Activated CD4-positive, alpha-beta memory T cell treated with anti-CD3 and anti-CD28 coated beads for 36 hours (primary cell): ENCODE data around the gene TNN. TPM values are rescaled to one million over a fixed set of nuclear protein-coding genes. Genes with fewer than 3 reads are reported as not detected.

ENCODE experiments used
- CTCF ChIA-PET: fragments of 350-600 bp; sonication (Branson Sonifier 250); formaldehyde crosslinking; loops from one replicate; lab custom pipeline; 2021; ENCODE audit warnings: antibody characterized with exemption, inconsistent platforms; lab: Charles Lee
- POLR2A ChIA-PET: fragments of 350-600 bp; sonication (Branson Sonifier 250); formaldehyde crosslinking; loops from one replicate; lab custom pipeline; 2021; ENCODE audit warnings: antibody characterized with exemption; lab: Charles Lee
- DNase-seq: peaks from one replicate; pipeline ENCODE4 v3.0.0-alpha.2; 2020
- H3K27ac Mint-ChIP-seq: one replicate; pipeline ENCODE4 v1.8.0; 2021; ENCODE audit warnings: mixed read lengths
- H3K27me3 Mint-ChIP-seq: one replicate; pipeline ENCODE4 v1.8.0; 2021; ENCODE audit warnings: mixed read lengths
- H3K36me3 Mint-ChIP-seq: one replicate; pipeline ENCODE4 v1.8.0; 2021; ENCODE audit warnings: mixed read lengths
- H3K4me1 Mint-ChIP-seq: one replicate; pipeline ENCODE4 v1.8.0; 2021; ENCODE audit warnings: low read depth, mixed read lengths
- H3K4me3 Mint-ChIP-seq: one replicate; pipeline ENCODE4 v1.8.0; 2021; ENCODE audit warnings: mild to moderate bottlenecking, mixed read lengths
- H3K9me3 Mint-ChIP-seq: one replicate; pipeline ENCODE4 v1.8.0; 2021; ENCODE audit warnings: mixed read lengths
- intact Hi-C: fragments of 100-400 bp; cut with micrococcal nuclease; formaldehyde crosslinking; loops from one replicate; pipeline ENCODE4 v1.15.1; 2023
- total RNA-seq, 2 experiments: library from RNA; stranded (reverse); gene quantifications; one replicate each; pipeline ENCODE4 v1.2.3, GENCODE V29; 2021

Gene TNN
- total RNA-seq, 2 experiments from 2014 or later: 0.05 TPM; not detected in 1

GRCh38 chr1:175073061-175073460 lies 5.4 kb downstream of the TNN start:
- no peak overlapping the region for H3K4me3 Mint-ChIP-seq
- H3K36me3 Mint-ChIP-seq: no peaks in the 10 kb centered on the region
- H3K4me1 Mint-ChIP-seq: peaks cover 13% of the 10 kb centered on the region
- H3K9me3 Mint-ChIP-seq: no peaks in the 10 kb centered on the region
- peaks cover 23% of the 10 kb centered on the region for H3K27me3 Mint-ChIP-seq
- intact Hi-C loops: no loop called here
- ChIA-PET POLR2A (interaction anchor here (1.1 kb wide), 1 partner anchor 27 kb away, joined by 3 read pairs; no protein-coding TSS in a partner anchor), CTCF (no interaction called here)
- no peak for DNase-seq
- H3K27ac Mint-ChIP-seq: no peak overlapping the region

GRCh38 chr1:175073633-175074032 lies 6.0 kb downstream of the TNN start:
- Mint-ChIP-seq H3K4me3 (no peak overlapping the region), H3K27ac (no peak overlapping the region), H3K27me3 (peaks cover 23% of the 10 kb centered on the region), H3K9me3 (no peaks in the 10 kb centered on the region), H3K36me3 (no peaks in the 10 kb centered on the region), H3K4me1 (peaks cover 13% of the 10 kb centered on the region)
- DNase-seq: no peak
- CTCF ChIA-PET: no interaction called here
- intact Hi-C loops: no loop called here
- POLR2A ChIA-PET: interaction anchor here (1.1 kb wide), 1 partner anchor 26 kb away, joined by 3 read pairs; no protein-coding TSS in a partner anchor

GRCh38 chr1:175075572-175076568 lies 8.2 kb downstream of the TNN start:
- H3K9me3 Mint-ChIP-seq: no peaks in the 10 kb centered on the region
- intact Hi-C loops: loop anchor here (2.0 kb wide), 1 partner anchor 47 kb away; no protein-coding TSS in a partner anchor

GRCh38 chr1:175077356-175078030 lies 9.9 kb downstream of the TNN start:
- POLR2A ChIA-PET: no interaction called here
- Mint-ChIP-seq H3K4me3 (no peak overlapping the region), H3K27ac (no peak overlapping the region), H3K36me3 (no peaks in the 10 kb centered on the region), H3K4me1 (peaks cover 4% of the 10 kb centered on the region), H3K9me3 (no peaks in the 10 kb centered on the region), H3K27me3 (peaks cover 17% of the 10 kb centered on the region)
- intact Hi-C loops: loop anchor here (2.0 kb wide), 1 partner anchor 49 kb away; no protein-coding TSS in a partner anchor
- DNase-seq: no peak
- CTCF ChIA-PET: interaction anchor here (1.0 to 1.9 kb wide), 2 partner anchors 74 to 78 kb away, joined by 3 to 5 read pairs; no protein-coding TSS in a partner anchor

More at GRCh38 chr1:175075572-175076568, 8.2 kb downstream of the TNN start:
- H3K27me3 Mint-ChIP-seq: peaks cover 20% of the 10 kb centered on the region
- H3K27ac Mint-ChIP-seq: no peak overlapping the region
- peaks cover 13% of the 10 kb centered on the region for H3K4me1 Mint-ChIP-seq
- H3K4me3 Mint-ChIP-seq: no peak overlapping the region
- no peak for DNase-seq
- CTCF ChIA-PET: interaction anchor here (1.0 to 1.9 kb wide), 2 partner anchors 76 to 79 kb away, joined by 3 to 5 read pairs; no protein-coding TSS in a partner anchor
- POLR2A ChIA-PET: no interaction called here
- H3K36me3 Mint-ChIP-seq: no peaks in the 10 kb centered on the region

- Mint-ChIP-seq H3K27me3 (peaks cover 13% of the 10 kb centered on the region), H3K4me1 (no peaks in the 10 kb centered on the region), H3K4me3 (no peak overlapping the region), H3K9me3 (no peaks in the 10 kb centered on the region), H3K27ac (no peak overlapping the region), H3K36me3 (no peaks in the 10 kb centered on the region)
- ChIA-PET CTCF (no interaction called here), POLR2A (no interaction called here)
- DNase-seq: no peak
- intact Hi-C loops: no loop called here
Measured at GRCh38 chr1:175078629-175079028, 11.0 kb downstream of the TNN start.

- Mint-ChIP-seq H3K4me3 (no peak overlapping the region), H3K36me3 (no peaks in the 10 kb centered on the region), H3K27me3 (peaks cover 9% of the 10 kb centered on the region), H3K27ac (no peak overlapping the region), H3K4me1 (no peaks in the 10 kb centered on the region), H3K9me3 (no peaks in the 10 kb centered on the region)
- CTCF ChIA-PET: no interaction called here
- POLR2A ChIA-PET: no interaction called here
- DNase-seq: no peak
- intact Hi-C loops: no loop called here
Measured at GRCh38 chr1:175079338-175079737, 11.7 kb downstream of the TNN start.

- Mint-ChIP-seq H3K4me3 (no peak overlapping the region), H3K4me1 (no peaks in the 10 kb centered on the region), H3K27me3 (peaks cover 5% of the 10 kb centered on the region), H3K27ac (no peak overlapping the region), H3K36me3 (no peaks in the 10 kb centered on the region), H3K9me3 (no peaks in the 10 kb centered on the region)
- CTCF ChIA-PET: no interaction called here
- POLR2A ChIA-PET: no interaction called here
- intact Hi-C loops: no loop called here
- DNase-seq: no peak
Measured at GRCh38 chr1:175080030-175080429, 12.4 kb downstream of the TNN start.

- Mint-ChIP-seq H3K4me1 (no peaks in the 10 kb centered on the region), H3K9me3 (no peaks in the 10 kb centered on the region), H3K4me3 (no peak overlapping the region), H3K27me3 (peaks cover 7% of the 10 kb centered on the region), H3K27ac (no peak overlapping the region), H3K36me3 (no peaks in the 10 kb centered on the region)
- DNase-seq: no peak
- intact Hi-C loops: no loop called here
- POLR2A ChIA-PET: interaction anchor here (0.5 kb wide), 1 partner anchor 29 kb away, joined by 3 read pairs; no protein-coding TSS in a partner anchor
- CTCF ChIA-PET: no interaction called here
Measured at GRCh38 chr1:175081983-175082382, 14.3 kb downstream of the TNN start.

GRCh38 chr1:175088525-175088951 lies 20.9 kb downstream of the TNN start:
- ChIA-PET POLR2A (no interaction called here), CTCF (interaction anchor here (1.5 kb wide), 1 partner anchor 63 kb away, joined by 3 read pairs; no protein-coding TSS in a partner anchor)
- Mint-ChIP-seq H3K9me3 (no peaks in the 10 kb centered on the region), H3K36me3 (no peaks in the 10 kb centered on the region), H3K27ac (no peak overlapping the region), H3K27me3 (peaks cover 2% of the 10 kb centered on the region), H3K4me3 (no peak overlapping the region), H3K4me1 (no peaks in the 10 kb centered on the region)
- DNase-seq: no peak
- intact Hi-C loops: no loop called here

- Mint-ChIP-seq H3K9me3 (no peaks in the 10 kb centered on the region), H3K4me3 (no peak overlapping the region), H3K27ac (no peak overlapping the region), H3K27me3 (peaks cover 2% of the 10 kb centered on the region), H3K36me3 (no peaks in the 10 kb centered on the region), H3K4me1 (no peaks in the 10 kb centered on the region)
- intact Hi-C loops: no loop called here
- POLR2A ChIA-PET: no interaction called here
- CTCF ChIA-PET: interaction anchor here (1.5 kb wide), 1 partner anchor 62 kb away, joined by 3 read pairs; no protein-coding TSS in a partner anchor
- DNase-seq: no peak
Measured at GRCh38 chr1:175089136-175089718, 21.6 kb downstream of the TNN start.

GRCh38 chr1:175090780-175091179 lies 23.1 kb downstream of the TNN start:
- Mint-ChIP-seq H3K27ac (no peak overlapping the region), H3K27me3 (peaks cover 2% of the 10 kb centered on the region), H3K4me1 (no peaks in the 10 kb centered on the region), H3K36me3 (no peaks in the 10 kb centered on the region), H3K4me3 (no peak overlapping the region), H3K9me3 (no peaks in the 10 kb centered on the region)
- ChIA-PET CTCF (no interaction called here), POLR2A (interaction anchor here (1.0 kb wide), 1 partner anchor 24 kb away, joined by 3 read pairs; no protein-coding TSS in a partner anchor)
- intact Hi-C loops: no loop called here
- no peak for DNase-seq
